ENCODE results near the gene NDUFS2.

Gene NDUFS2

GRCh38 chr1:161198897-161199431, 3.2 kb upstream of the NDUFS2 start, which contains the start of gene ADAMTS4:
Gene ADAMTS4 (minus strand): TSS chr1:161199054. CDS start chr1:161198627, 427 bp downstream.
- peaks cover 52% of the 10 kb centered on the region for H3K4me1 ChIP-seq (ENCODE audit: control insufficient read depth, low read length)

GRCh38 chr1:161199506-161200139, 2.5 kb upstream of the NDUFS2 start:
- H3K27ac ChIP-seq (ENCODE audit: low read depth, low read length): no peak overlapping the region
- H3K4me3 ChIP-seq (ENCODE audit: low read length): no peak overlapping the region
- peaks cover 50% of the 10 kb centered on the region for H3K4me1 ChIP-seq (ENCODE audit: control insufficient read depth, low read length)

More at GRCh38 chr1:161198897-161199431, 3.2 kb upstream of the NDUFS2 start, which contains the start of gene ADAMTS4:
- 0 out of 2 replicates have a peak, but pooled peaks cover 3% of the 10 kb centered on the region for H3F3A ChIP-seq (ENCODE audit: control insufficient read depth, insufficient read depth)
- peaks cover 8% of the 10 kb centered on the region for H3K36me3 ChIP-seq (ENCODE audit: control insufficient read depth, low read length)
- H3K27ac ChIP-seq (ENCODE audit: low read depth, low read length): no peak within 1 kb of the TSS
- no peaks in the 10 kb centered on the region for H3K27me3 ChIP-seq (ENCODE audit: control insufficient read depth, low read length)
- TF ChIP-seq CTCF (IDR thresholded peaks at IDR 0.05; ENCODE audit: low read depth, low read length, poor library complexity, severe bottlenecking): no peak
- no peak for TF ChIP-seq EZH2phosphoT487 (IDR thresholded peaks at IDR 0.05; ENCODE audit: borderline replicate concordance, low read length)
- H3K4me2 ChIP-seq (ENCODE audit: low read length): no peak within 1 kb of the TSS
- H3K9me2 ChIP-seq (replicated peaks; ENCODE audit: control insufficient read depth, low read length): no peaks in the 10 kb centered on the region
- no peaks in the 10 kb centered on the region for H3K9me3 ChIP-seq (ENCODE audit: control insufficient read depth, insufficient read depth, low read length)
- no peak within 1 kb of the TSS for H3K4me3 ChIP-seq (ENCODE audit: low read length)
- H4K20me1 ChIP-seq (ENCODE audit: control insufficient read depth, insufficient read depth, low read depth, low read length): no peaks in the 10 kb centered on the region
- peaks cover 17% of the 10 kb centered on the region for H3K79me2 ChIP-seq (ENCODE audit: control insufficient read depth, low read length)

GRCh38 chr1:161200421-161200991, 1.7 kb upstream of the NDUFS2 start:
- no peak overlapping the region for H3K27ac ChIP-seq (ENCODE audit: low read depth, low read length)
- no peaks in the 10 kb centered on the region for H3K27me3 ChIP-seq (ENCODE audit: control insufficient read depth, low read length)
- peaks cover 20% of the 10 kb centered on the region for H3K36me3 ChIP-seq (ENCODE audit: control insufficient read depth, low read length)
- no peaks in the 10 kb centered on the region for H3K9me2 ChIP-seq (replicated peaks; ENCODE audit: control insufficient read depth, low read length)
- no peak for TF ChIP-seq EZH2phosphoT487 (IDR thresholded peaks at IDR 0.05; ENCODE audit: borderline replicate concordance, low read length)
- peaks cover 2% of the 10 kb centered on the region; the same call in 1 of the 2 replicates for H3F3A ChIP-seq (ENCODE audit: control insufficient read depth, insufficient read depth)
- peaks cover 42% of the 10 kb centered on the region for H3K4me1 ChIP-seq (ENCODE audit: control insufficient read depth, low read length)
- H3K9me3 ChIP-seq (ENCODE audit: control insufficient read depth, insufficient read depth, low read length): no peaks in the 10 kb centered on the region
- peaks cover 18% of the 10 kb centered on the region for H3K79me2 ChIP-seq (ENCODE audit: control insufficient read depth, low read length)
- H3K4me3 ChIP-seq (ENCODE audit: low read length): no peak overlapping the region
- H4K20me1 ChIP-seq (ENCODE audit: control insufficient read depth, insufficient read depth, low read depth, low read length): no peaks in the 10 kb centered on the region
- H3K4me2 ChIP-seq (ENCODE audit: low read length): no peak overlapping the region

More at GRCh38 chr1:161199506-161200139, 2.5 kb upstream of the NDUFS2 start:
- H3K4me2 ChIP-seq (ENCODE audit: low read length): no peak overlapping the region
- H3K27me3 ChIP-seq (ENCODE audit: control insufficient read depth, low read length): no peaks in the 10 kb centered on the region
- H3K79me2 ChIP-seq (ENCODE audit: control insufficient read depth, low read length): peaks cover 18% of the 10 kb centered on the region
- H3F3A ChIP-seq (ENCODE audit: control insufficient read depth, insufficient read depth): 0 out of 2 replicates have a peak, but pooled peaks cover 3% of the 10 kb centered on the region
- no peaks in the 10 kb centered on the region for H3K9me3 ChIP-seq (ENCODE audit: control insufficient read depth, insufficient read depth, low read length)
- H3K9me2 ChIP-seq (replicated peaks; ENCODE audit: control insufficient read depth, low read length): no peaks in the 10 kb centered on the region
- no peak for TF ChIP-seq EZH2phosphoT487 (IDR thresholded peaks at IDR 0.05; ENCODE audit: borderline replicate concordance, low read length)
- TF ChIP-seq CTCF (IDR thresholded peaks at IDR 0.05; ENCODE audit: low read depth, low read length, poor library complexity, severe bottlenecking): no peak
- no peaks in the 10 kb centered on the region for H4K20me1 ChIP-seq (ENCODE audit: control insufficient read depth, insufficient read depth, low read depth, low read length)
- H3K36me3 ChIP-seq (ENCODE audit: control insufficient read depth, low read length): peaks cover 15% of the 10 kb centered on the region

Data from DOHH2 (cell line).